Hepatocyte (in vitro differentiated cells): ENCODE data around the gene PLCB4. TPM values are rescaled to one million over a fixed set of nuclear protein-coding genes. Genes with fewer than 3 reads are reported as not detected.
A peak's percentile ranks its signal among the peaks of the same experiment; 100 is the strongest.

Source experiments
- DNase-seq: peaks from one replicate; pipeline ENCODE4 v3.0.0-alpha.2; 2016; ENCODE audit warnings: low spot score
- H2AFZ ChIP-seq: fragments of 200-600 bp; sonication (generic); 2 replicates; pipeline ENCODE4 v1.6.0; 2016; ENCODE audit warnings: antibody characterized with exemption, mild to moderate bottlenecking
- H3K27ac ChIP-seq: fragments of 200-600 bp; sonication (generic); 2 replicates; pipeline ENCODE4 v1.5.1; 2016; ENCODE audit warnings: mild to moderate bottlenecking
- H3K27me3 ChIP-seq: fragments of 200-600 bp; sonication (generic); 2 replicates; pipeline ENCODE4 v1.6.1; 2016
- H3K36me3 ChIP-seq: fragments of 200-600 bp; sonication (generic); replicated peaks from 2 replicates; pipeline ENCODE4 v1.5.1; 2016; ENCODE audit warnings: low read depth; ENCODE audit not compliant: insufficient read depth
- H3K4me1 ChIP-seq: fragments of 200-600 bp; sonication (generic); 2 replicates; pipeline ENCODE4 v1.5.1; 2016; ENCODE audit warnings: mild to moderate bottlenecking, moderate library complexity; ENCODE audit not compliant: insufficient read depth
- H3K4me2 ChIP-seq: fragments of 200-600 bp; sonication (generic); 2 replicates; pipeline ENCODE4 v1.6.0; 2016
- H3K4me3 ChIP-seq: fragments of 200-600 bp; sonication (generic); 2 replicates; pipeline ENCODE4 v1.5.1; 2016; ENCODE audit warnings: mild to moderate bottlenecking
- H3K79me2 ChIP-seq: fragments of 200-600 bp; sonication (generic); 2 replicates; pipeline ENCODE4 v1.6.0; 2017; ENCODE audit warnings: mild to moderate bottlenecking
- H3K9me2 ChIP-seq: fragments of 200-600 bp; sonication (generic); replicated peaks from 2 replicates; pipeline ENCODE4 v1.6.0; 2017; ENCODE audit warnings: mild to moderate bottlenecking; ENCODE audit not compliant: insufficient read depth
- H3K9me3 ChIP-seq: fragments of 200-600 bp; sonication (generic); 2 replicates; pipeline ENCODE4 v1.5.1; 2016; ENCODE audit warnings: low read depth, mild to moderate bottlenecking
- H4K20me1 ChIP-seq: fragments of 200-600 bp; sonication (generic); 2 replicates; pipeline ENCODE4 v1.6.0; 2016; ENCODE audit warnings: mild to moderate bottlenecking; ENCODE audit not compliant: insufficient read depth, poor library complexity, severe bottlenecking
- CTCF ChIP-seq: fragments of 200-600 bp; sonication (generic); IDR thresholded peaks from 2 replicates; pipeline ENCODE4 v1.5.1; 2016; ENCODE audit warnings: antibody characterized with exemption, mild to moderate bottlenecking; ENCODE audit not compliant: poor library complexity
- EZH2 ChIP-seq: fragments of 200-600 bp; sonication (generic); IDR thresholded peaks from 2 replicates; pipeline ENCODE4 v1.6.1; 2016; ENCODE audit warnings: antibody characterized with exemption, mild to moderate bottlenecking, borderline replicate concordance
- EZH2phosphoT487 ChIP-seq: fragments of 200-600 bp; sonication (generic); IDR thresholded peaks from one replicate; pipeline ENCODE4 v1.6.1; 2018; ENCODE audit warnings: antibody characterized with exemption, mild to moderate bottlenecking, low read depth, moderate library complexity; ENCODE audit not compliant: unreplicated experiment, severe bottlenecking
- whole genome bisulfite sequencing: methylation state at CpG from one replicate; pipeline ENCODE4 v1.1.6; 2016; ENCODE audit warnings: low lambda C conversion rate; ENCODE audit errors: missing lambda C conversion rate; 5-methylcytosine and 5-hydroxymethylcytosine counted together
- polyA plus RNA-seq: library from polyadenylated mRNA; unstranded; fragments of >200 nt; fragmentation: Nextera tagmentation; extraction: Ambion mirVana; gene quantifications from 2 replicates; pipeline ENCODE4 v1.2.1, GENCODE V29; 2016
- total RNA-seq: library from RNA; depleted of rRNA; stranded (reverse); fragments of >200 nt; gene quantifications from 2 replicates; pipeline ENCODE4 v1.2.3, GENCODE V29; 2014

Gene PLCB4
- total and polyA plus RNA-seq, 2 experiments from 2014 or later: 6.4 to 15.0 TPM

GRCh38 chr20:9306521-9306920 is 237.6 kb downstream of the PLCB4 start:
- Histone ChIP-seq H3K4me1 (peaks cover 3% of the 10 kb centered on the region), H3K4me3 (no peak overlapping the region), H3K9me3 (no peaks in the 10 kb centered on the region), H3K79me2 (no peaks in the 10 kb centered on the region), H4K20me1 (no peaks in the 10 kb centered on the region), H3K27me3 (no peaks in the 10 kb centered on the region), H3K9me2 (no peaks in the 10 kb centered on the region), H2AFZ (no peak overlapping the region), H3K4me2 (no peak overlapping the region), H3K27ac (no peak overlapping the region), H3K36me3 (no peaks in the 10 kb centered on the region)
- WGBS: 76% methylated on average over 1 of the region's 1 CpG
- TF ChIP-seq CTCF (no peak), EZH2 (no peak), EZH2phosphoT487 (no peak)
- peak; percentile 20 for DNase-seq

- no peaks in the 10 kb centered on the region for H3K79me2 ChIP-seq
- no peak overlapping the region for H3K27ac ChIP-seq
- no peaks in the 10 kb centered on the region for H3K9me3 ChIP-seq
- WGBS: 85% methylated on average over 1 of the region's 1 CpG
- H3K4me3 ChIP-seq: no peak overlapping the region
- no peaks in the 10 kb centered on the region for H4K20me1 ChIP-seq
- H3K9me2 ChIP-seq: no peaks in the 10 kb centered on the region
- no peaks in the 10 kb centered on the region for H3K4me1 ChIP-seq
- no peak for DNase-seq
- H2AFZ ChIP-seq: no peak overlapping the region
- TF ChIP-seq EZH2phosphoT487 (no peak), EZH2 (no peak), CTCF (no peak)
- no peaks in the 10 kb centered on the region for H3K27me3 ChIP-seq
- no peaks in the 10 kb centered on the region for H3K36me3 ChIP-seq
- no peak overlapping the region for H3K4me2 ChIP-seq
Observed at GRCh38 chr20:9308056-9308455, 239.2 kb downstream of the PLCB4 start.

GRCh38 chr20:9311132-9311531 is 242.2 kb downstream of the PLCB4 start:
- no peak for TF ChIP-seq EZH2
- no peak for TF ChIP-seq CTCF
- TF ChIP-seq EZH2phosphoT487: no peak
- Histone ChIP-seq H3K27me3 (no peaks in the 10 kb centered on the region), H3K9me2 (no peaks in the 10 kb centered on the region), H3K79me2 (no peaks in the 10 kb centered on the region), H3K27ac (no peak overlapping the region), H2AFZ (no peak overlapping the region), H3K9me3 (no peaks in the 10 kb centered on the region), H3K36me3 (no peaks in the 10 kb centered on the region), H4K20me1 (no peaks in the 10 kb centered on the region), H3K4me1 (no peaks in the 10 kb centered on the region), H3K4me3 (no peak overlapping the region), H3K4me2 (no peak overlapping the region)
- WGBS: 87% methylated on average over 1 of the region's 1 CpG
- no peak for DNase-seq
